Measurements from ENCODE around the gene CCDC69.

- TF ChIP-seq CTCF (IDR thresholded peaks at IDR 0.05; ENCODE audit: low read depth, low read length) (no peak), POLR2A (IDR thresholded peaks at IDR 0.05; ENCODE audit: extremely low read depth, insufficient read length) (no peak), MYC (IDR thresholded peaks at IDR 0.05; ENCODE audit: low read depth, low read length) (no peak), MAX (IDR thresholded peaks at IDR 0.05; ENCODE audit: low read depth, low read length) (no peak)
Observed at GRCh38 chr5:151180291-151180690, 43.6 kb downstream of the CCDC69 start.

All from NB4 (cell line).